ENCODE measurements around the gene COL4A2. TPM values are rescaled to one million over a fixed set of nuclear protein-coding genes. Genes with fewer than 3 reads are reported as not detected.

Gene COL4A2
- total RNA-seq, 1 experiment from 2014 or later: 1.6 TPM

- TF ChIP-seq POLR2AphosphoS5 (IDR thresholded peaks at IDR 0.05; ENCODE audit: low read depth, low read length): no peak
- no peak for TF ChIP-seq MAX (IDR thresholded peaks at IDR 0.05)
- TF ChIP-seq CEBPB (IDR thresholded peaks at IDR 0.05; ENCODE audit: low read depth): no peak
- ATAC-seq (no peak), DNase-seq (ENCODE audit: low read depth, low spot score) (no peak)
- no peaks in the 10 kb centered on the region for H3K9me2 ChIP-seq (ENCODE audit: insufficient read depth)
- H3K4me2 ChIP-seq (ENCODE audit: low read length): no peak overlapping the region
- intact Hi-C loops (cut with micrococcal nuclease): no loop called here
- no peak overlapping the region for H2AFZ ChIP-seq (ENCODE audit: low read depth, low read length, poor library complexity, severe bottlenecking)
- RAD21 ChIA-PET (ENCODE audit: low non-redundant PET in 1 of 2, low total read pairs in 2 of 2, uncharacterized antibody in 2 of 2, unreplicated experiment in 2 of 2): no interaction called here
- H3K4me1 ChIP-seq (ENCODE audit: control insufficient read depth in 1 of 2, insufficient read depth in 2 of 2, low read length in 2 of 2): no peaks in the 10 kb centered on the region
- H3K4me3 ChIP-seq (replicated peaks in 1 of 2; ENCODE audit: low read depth in 1 of 2, low read length in 2 of 2): no peak overlapping the region
- BruUV-seq (replicated peaks): no TSS peak
- H4K20me1 ChIP-seq (ENCODE audit: insufficient read depth): no peaks in the 10 kb centered on the region
- H3K36me3 ChIP-seq (ENCODE audit: control insufficient read depth in 1 of 2, insufficient read depth in 2 of 2, low read length in 2 of 2): no peaks in the 10 kb centered on the region
- no peaks in the 10 kb centered on the region for H3K9me3 ChIP-seq (ENCODE audit: control insufficient read depth in 1 of 2, insufficient read depth in 1 of 2, low read depth in 1 of 2, low read length in 2 of 2)
- no peaks in the 10 kb centered on the region for H3K27me3 ChIP-seq (ENCODE audit: insufficient read depth, low read length)
- H3K79me2 ChIP-seq (ENCODE audit: insufficient read depth, low read length): no peaks in the 10 kb centered on the region
- POLR2A ChIA-PET: no interaction called here
- H3K27ac ChIP-seq (ENCODE audit: low read depth, low read length): no peak overlapping the region
- CTCF ChIA-PET: interaction anchor here (0.9 kb wide), 1 partner anchor 9 kb away, joined by 3 read pairs; no protein-coding TSS in a partner anchor
- no peak overlapping the region for H3K9ac ChIP-seq (ENCODE audit: low read length)
Observed at GRCh38 chr13:110400786-110401533, 93.9 kb downstream of the COL4A2 start.

GRCh38 chr13:110402299-110403069 lies 95.4 kb downstream of the COL4A2 start:
- Histone ChIP-seq H3K9me2 (ENCODE audit: insufficient read depth) (no peaks in the 10 kb centered on the region), H4K20me1 (ENCODE audit: insufficient read depth) (no peaks in the 10 kb centered on the region), H3K79me2 (ENCODE audit: insufficient read depth, low read length) (no peaks in the 10 kb centered on the region), H3K27ac (ENCODE audit: low read depth, low read length) (no peak overlapping the region), H3K9ac (ENCODE audit: low read length) (no peak overlapping the region), H3K4me3 (replicated peaks in 1 of 2; ENCODE audit: low read depth in 1 of 2, low read length in 2 of 2) (no peak overlapping the region), H3K9me3 (ENCODE audit: control insufficient read depth in 1 of 2, insufficient read depth in 1 of 2, low read depth in 1 of 2, low read length in 2 of 2) (no peaks in the 10 kb centered on the region), H3K27me3 (ENCODE audit: insufficient read depth, low read length) (no peaks in the 10 kb centered on the region), H3K36me3 (ENCODE audit: control insufficient read depth in 1 of 2, insufficient read depth in 2 of 2, low read length in 2 of 2) (no peaks in the 10 kb centered on the region), H3K4me2 (ENCODE audit: low read length) (no peak overlapping the region), H2AFZ (ENCODE audit: low read depth, low read length, poor library complexity, severe bottlenecking) (no peak overlapping the region), H3K4me1 (ENCODE audit: control insufficient read depth in 1 of 2, insufficient read depth in 2 of 2, low read length in 2 of 2) (no peaks in the 10 kb centered on the region)
- ChIA-PET POLR2A (no interaction called here), RAD21 (ENCODE audit: low non-redundant PET in 1 of 2, low total read pairs in 2 of 2, uncharacterized antibody in 2 of 2, unreplicated experiment in 2 of 2) (no interaction called here), CTCF (no interaction called here)
- BruUV-seq (replicated peaks): no TSS peak
- ATAC-seq (no peak), DNase-seq (ENCODE audit: low read depth, low spot score) (no peak)
- intact Hi-C loops (cut with micrococcal nuclease): no loop called here
- TF ChIP-seq SIN3A (IDR thresholded peaks at IDR 0.05; ENCODE audit: low read depth): no peak
- no peak for TF ChIP-seq TCF7L2 (IDR thresholded peaks at IDR 0.05; ENCODE audit: borderline replicate concordance, extremely low read depth, insufficient read depth, insufficient read length)
- TF ChIP-seq EZH2 (IDR thresholded peaks at IDR 0.05): no peak
- no peak for TF ChIP-seq RAD21 (IDR thresholded peaks at IDR 0.05; ENCODE audit: low read depth)
- no peak for TF ChIP-seq ZFX (IDR thresholded peaks at IDR 0.05)
- TF ChIP-seq CEBPB (IDR thresholded peaks at IDR 0.05; ENCODE audit: low read depth): no peak
- no peak for TF ChIP-seq SP1 (IDR thresholded peaks at IDR 0.05; ENCODE audit: low read depth)
- no peak for TF ChIP-seq YY1 (IDR thresholded peaks at IDR 0.05; ENCODE audit: extremely low read depth, insufficient replicate concordance, low read depth, low read length)
- no peak for TF ChIP-seq MAX (IDR thresholded peaks at IDR 0.05)
- TF ChIP-seq JUND (IDR thresholded peaks at IDR 0.05): no peak
- TF ChIP-seq REST (IDR thresholded peaks at IDR 0.05; ENCODE audit: low read depth): no peak
- no peak for TF ChIP-seq SRF (IDR thresholded peaks at IDR 0.05; ENCODE audit: low read depth)
- no peak for TF ChIP-seq EGR1 (IDR thresholded peaks at IDR 0.05; ENCODE audit: low read depth)
- TF ChIP-seq ZNF274 (IDR thresholded peaks at IDR 0.05; ENCODE audit: low read depth, low read length): no peak
